B cell (primary cell): Measurements from ENCODE around the gene ERG. TPM values are rescaled to one million over a fixed set of nuclear protein-coding genes. Genes with fewer than 3 reads are reported as not detected.

Source experiments
- ATAC-seq: fragments of 200-7000 bp; cut with Tn5 transposase; one replicate; pipeline ENCODE4 v1.10.0; 2021; ENCODE audit warnings: low read depth, mild to moderate bottlenecking, moderate number of reproducible peaks, moderate library complexity
- CTCF ChIA-PET: fragments of 350-600 bp; sonication (Branson Sonifier 250); formaldehyde crosslinking; loops from one replicate; lab custom pipeline; 2021; ENCODE audit warnings: antibody characterized with exemption, inconsistent platforms; lab: Charles Lee
- POLR2A ChIA-PET: fragments of 350-600 bp; sonication (Branson Sonifier 250); formaldehyde crosslinking; loops from one replicate; lab custom pipeline; 2021; ENCODE audit warnings: antibody characterized with exemption; lab: Charles Lee
- DNase-seq: peaks from one replicate; pipeline ENCODE4 v3.0.0; 2013
- H2AFZ ChIP-seq: 2 replicates; pipeline ENCODE4 v1.6.1; 2012; ENCODE audit warnings: mild to moderate bottlenecking, low read depth, low read length; ENCODE audit not compliant: insufficient read depth, poor library complexity, severe bottlenecking
- H3K27ac ChIP-seq, 2 donors: 1 replicate in 1 of 2; 2 replicates in 1 of 2; pipeline ENCODE4 v1.5.1; 2012 to 2013; ENCODE audit warnings: low read length in 2 of 2, mild to moderate bottlenecking in 2 of 2, moderate library complexity in 1 of 2
- H3K27me3 ChIP-seq, 4 experiments: fragments of 200-600 bp in 1 of 4; sonication (generic) in 1 of 4; replicated peaks in 1 of 4; 1 replicate in 2 of 4; 2 replicates in 2 of 4; pipeline versions ENCODE4 v1.6.1 to v1.7.0; 2013 to 2016; ENCODE audit warnings: low read length in 3 of 4, mild to moderate bottlenecking in 2 of 4, mixed read lengths in 1 of 4, moderate library complexity in 1 of 4; ENCODE audit not compliant: insufficient read depth in 4 of 4, control insufficient read depth in 3 of 4; ENCODE audit errors: control extremely low read depth in 1 of 4
- H3K36me3 ChIP-seq, 2 experiments: replicated peaks in 1 of 2; 1 replicate in 1 of 2; 2 replicates in 1 of 2; pipeline versions ENCODE4 v1.6.1 to v1.7.1; 2013; ENCODE audit warnings: low read length in 1 of 2; ENCODE audit not compliant: insufficient read depth in 2 of 2, control insufficient read depth in 1 of 2; ENCODE audit errors: control extremely low read depth in 1 of 2, extremely low read depth in 1 of 2
- H3K4me1 ChIP-seq, 2 donors: fragments of 200-600 bp in 1 of 2; sonication (generic) in 1 of 2; 1 replicate in 1 of 2; 2 replicates in 1 of 2; pipeline versions ENCODE4 v1.5.1 to v1.6.1; 2013 to 2017; ENCODE audit warnings: low read length in 2 of 2; ENCODE audit not compliant: control insufficient read depth in 2 of 2, insufficient read depth in 2 of 2
- H3K4me2 ChIP-seq: replicated peaks from 2 replicates; pipeline ENCODE3; 2012; ENCODE audit warnings: mild to moderate bottlenecking, low read depth, low read length; ENCODE audit not compliant: poor library complexity, severe bottlenecking
- H3K4me3 ChIP-seq, 5 experiments: fragments of 200-600 bp in 1 of 5; sonication (generic) in 1 of 5; 1 replicate in 3 of 5; 2 replicates in 2 of 5; pipeline versions ENCODE4 v1.5.1 to v1.7.0; 2011 to 2016; ENCODE audit warnings: low read length in 4 of 5, mild to moderate bottlenecking in 4 of 5, low read depth in 2 of 5, control low read depth in 1 of 5, moderate library complexity in 1 of 5; ENCODE audit not compliant: insufficient read depth in 1 of 5; ENCODE audit errors: control extremely low read depth in 1 of 5, extremely low read depth in 1 of 5
- H3K79me2 ChIP-seq: fragments of 200-600 bp; sonication (generic); one replicate; pipeline ENCODE4 v1.6.0; 2016; ENCODE audit warnings: low read length; ENCODE audit not compliant: control insufficient read depth, insufficient read depth
- H3K9ac ChIP-seq: fragments of 200-600 bp; sonication (generic); 2 replicates; pipeline ENCODE4 v1.6.1; 2017; ENCODE audit warnings: mild to moderate bottlenecking, low read length, moderate library complexity
- H3K9me3 ChIP-seq, 3 donors: one replicate each; pipeline versions ENCODE4 v1.6.1 to v1.7.1; 2013; ENCODE audit warnings: low read length in 2 of 3; ENCODE audit not compliant: control insufficient read depth in 2 of 3, insufficient read depth in 1 of 3; ENCODE audit errors: control extremely low read depth in 1 of 3
- H4K20me1 ChIP-seq: 2 replicates; pipeline ENCODE4 v1.6.0; 2012; ENCODE audit warnings: mild to moderate bottlenecking, low read length; ENCODE audit not compliant: insufficient read depth, control insufficient read depth, poor library complexity, severe bottlenecking
- H3K27ac Mint-ChIP-seq: one replicate; pipeline ENCODE4 v1.8.0; 2021; ENCODE audit warnings: mixed read lengths
- H3K27me3 Mint-ChIP-seq: one replicate; pipeline ENCODE4 v1.8.0; 2021; ENCODE audit warnings: mixed read lengths
- H3K4me1 Mint-ChIP-seq: one replicate; pipeline ENCODE4 v1.8.0; 2021; ENCODE audit warnings: mixed read lengths
- H3K4me3 Mint-ChIP-seq: one replicate; pipeline ENCODE4 v1.8.0; 2021; ENCODE audit warnings: mixed read lengths
- H3K9me3 Mint-ChIP-seq: one replicate; pipeline ENCODE4 v1.8.0; 2022; ENCODE audit warnings: mixed read lengths; ENCODE audit not compliant: insufficient read depth
- EZH2 ChIP-seq: IDR thresholded peaks from 2 replicates; pipeline ENCODE4 v1.6.1; 2012; ENCODE audit warnings: borderline replicate concordance, low read depth, mild to moderate bottlenecking, moderate library complexity, low read length; ENCODE audit not compliant: insufficient read depth, poor library complexity, severe bottlenecking
- whole genome bisulfite sequencing: methylation state at CpG from one replicate; pipeline ENCODE4 v1.1.5; 2013; ENCODE audit warnings: missing lambda C conversion rate; ENCODE audit not compliant: insufficient coverage; 5-methylcytosine and 5-hydroxymethylcytosine counted together
- intact Hi-C: fragments of 100-400 bp; cut with micrococcal nuclease; formaldehyde crosslinking; loops from one replicate; pipeline ENCODE4 v1.10.0; 2022
- polyA plus RNA-seq: library from polyadenylated mRNA; depleted of rRNA; stranded (reverse); fragments of >200 nt; gene quantifications from 2 replicates; pipeline ENCODE4 v1.2.3, GENCODE V29; 2012
- total RNA-seq, 2 donors: library from RNA; stranded (reverse); fragments of 120-200 nt in 1 of 2; gene quantifications; 1 replicate in 1 of 2; 2 replicates in 1 of 2; pipeline versions ENCODE4 v1.2.3 to v1.2.4, GENCODE V29; 2013 to 2022
- TF ChIP-seq, protein P1 (sequence below): fragments of 200-600 bp; IDR thresholded peaks from one replicate; pipeline ENCODE4 v1.8.0; 2022; ENCODE audit warnings: antibody characterized with exemption, mild to moderate bottlenecking

ERG gene
- total and polyA plus RNA-seq, 2 donors (not counting 1 experiment from before 2014, with no cell fraction given), result 0.17 TPM; not detected in 1

DNA sequence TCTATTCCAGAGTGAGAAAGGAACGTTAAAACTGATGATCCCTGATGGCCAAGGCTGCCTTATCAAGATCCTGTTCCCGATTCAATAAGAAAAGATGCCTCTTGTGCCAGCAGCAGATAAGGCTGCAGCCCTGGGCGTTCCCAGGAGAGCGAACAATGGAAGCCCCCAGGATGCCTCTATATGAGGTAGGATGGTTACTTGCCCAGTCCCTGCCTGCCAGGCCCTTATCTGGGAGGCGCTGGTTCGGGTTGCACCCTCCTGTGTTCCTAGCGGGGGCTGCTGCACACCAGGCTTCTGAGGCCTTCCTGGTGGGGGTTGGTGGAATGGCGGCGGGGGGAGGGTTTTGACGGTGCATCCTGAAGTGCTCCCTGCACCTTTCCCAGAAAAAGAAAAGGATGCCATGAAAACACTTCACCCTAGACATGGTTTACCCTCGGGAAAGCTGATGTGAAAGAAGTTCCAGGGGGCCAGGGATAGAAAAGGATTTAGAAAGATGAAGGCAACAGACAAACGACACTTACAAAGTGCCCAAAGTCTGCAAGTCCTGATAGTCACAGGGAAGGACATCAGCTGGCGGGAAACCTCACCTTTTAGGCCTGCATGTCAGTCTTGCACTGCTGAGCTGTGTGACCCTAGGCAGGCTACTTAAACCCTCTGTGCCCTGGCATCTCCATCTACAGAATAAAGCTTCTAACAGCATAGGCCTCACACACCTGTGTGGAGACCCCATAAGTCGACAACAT is 141.2 kb downstream of the ERG start:
- 83% methylated on average over 9 of the region's 14 CpGs for WGBS
- intact Hi-C loops, result loop anchor here (5.0 to 10.0 kb wide), 2 partner anchors 1725 to 1852 kb away; no protein-coding TSS in a partner anchor
- H3K4me1 Mint-ChIP-seq, result no peaks in the 10 kb centered on the region
- no peak overlapping the region for H2AFZ ChIP-seq
- H3K9ac ChIP-seq, result no peak overlapping the region
- H3K27me3 ChIP-seq, result no peaks in the 10 kb centered on the region
- H3K79me2 ChIP-seq, result no peaks in the 10 kb centered on the region
- no peak overlapping the region for H3K27ac ChIP-seq
- DNase-seq (no peak), ATAC-seq (no peak)
- TF ChIP-seq, protein P1, sequence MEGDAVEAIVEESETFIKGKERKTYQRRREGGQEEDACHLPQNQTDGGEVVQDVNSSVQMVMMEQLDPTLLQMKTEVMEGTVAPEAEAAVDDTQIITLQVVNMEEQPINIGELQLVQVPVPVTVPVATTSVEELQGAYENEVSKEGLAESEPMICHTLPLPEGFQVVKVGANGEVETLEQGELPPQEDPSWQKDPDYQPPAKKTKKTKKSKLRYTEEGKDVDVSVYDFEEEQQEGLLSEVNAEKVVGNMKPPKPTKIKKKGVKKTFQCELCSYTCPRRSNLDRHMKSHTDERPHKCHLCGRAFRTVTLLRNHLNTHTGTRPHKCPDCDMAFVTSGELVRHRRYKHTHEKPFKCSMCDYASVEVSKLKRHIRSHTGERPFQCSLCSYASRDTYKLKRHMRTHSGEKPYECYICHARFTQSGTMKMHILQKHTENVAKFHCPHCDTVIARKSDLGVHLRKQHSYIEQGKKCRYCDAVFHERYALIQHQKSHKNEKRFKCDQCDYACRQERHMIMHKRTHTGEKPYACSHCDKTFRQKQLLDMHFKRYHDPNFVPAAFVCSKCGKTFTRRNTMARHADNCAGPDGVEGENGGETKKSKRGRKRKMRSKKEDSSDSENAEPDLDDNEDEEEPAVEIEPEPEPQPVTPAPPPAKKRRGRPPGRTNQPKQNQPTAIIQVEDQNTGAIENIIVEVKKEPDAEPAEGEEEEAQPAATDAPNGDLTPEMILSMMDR, result no peak
- no peak for TF ChIP-seq EZH2
- peaks cover 8% of the 10 kb centered on the region for H3K27me3 Mint-ChIP-seq
- H4K20me1 ChIP-seq, result no peaks in the 10 kb centered on the region
- H3K9me3 ChIP-seq, result peaks cover 0 to 10% (median 0%) of the 10 kb centered on the region in 3 donors
- H3K4me3 ChIP-seq, result no peak overlapping the region
- H3K9me3 Mint-ChIP-seq, result no peaks in the 10 kb centered on the region
- H3K27ac Mint-ChIP-seq, result no peak overlapping the region
- no peak overlapping the region for H3K4me3 Mint-ChIP-seq
- no peak overlapping the region for H3K4me2 ChIP-seq
- H3K36me3 ChIP-seq, result no peaks in the 10 kb centered on the region
- ChIA-PET POLR2A (no interaction called here), CTCF (interaction anchor here (1.1 to 1.4 kb wide), 2 partner anchors 8 to 1726 kb away, joined by 4 read pairs; no protein-coding TSS in a partner anchor)
- H3K4me1 ChIP-seq, result no peaks in the 10 kb centered on the region
